SK-N-SH (cell line): ENCODE data around the gene IDUA. TPM values are rescaled to one million over a fixed set of nuclear protein-coding genes. Genes with fewer than 3 reads are reported as not detected.

Source experiments
- CTCF ChIA-PET: fragments of 300-600, 350-600 bp; formaldehyde crosslinking; extraction: SDS; loops from one replicate; lab custom pipeline; 2021; lab: Yijun Ruan, JAX
- POLR2A ChIA-PET: fragments of 350-600 bp; sonication (Branson Sonifier 250); formaldehyde crosslinking; extraction: SDS; loops from one replicate; lab custom pipeline; 2020; ENCODE audit warnings: antibody characterized with exemption, inconsistent platforms; lab: Yijun Ruan, JAX
- DNase-seq: peaks from one replicate; pipeline ENCODE4 v3.0.0; 2012
- H2AFZ ChIP-seq: fragments of 200-600 bp; sonication (generic); 2 replicates; pipeline ENCODE4 v1.8.1; 2016; ENCODE audit warnings: antibody characterized with exemption, mild to moderate bottlenecking, low read depth
- H3F3A ChIP-seq: fragments of 200-600 bp; sonication (generic); replicated peaks from 2 replicates; pipeline ENCODE3; 2016; ENCODE audit warnings: antibody characterized with exemption, mild to moderate bottlenecking; ENCODE audit not compliant: insufficient read depth
- H3K27ac ChIP-seq, 2 experiments: fragments of 200-500 bp in 1 of 2; fragments of 200-600 bp in 1 of 2; sonication (Bioruptor generic) in 1 of 2; sonication (generic), shearing (Covaris generic) in 1 of 2; 2 replicates each; pipeline versions ENCODE4 v1.5.1 to v1.6.1; 2014 to 2016; ENCODE audit warnings: low read depth in 2 of 2, inconsistent platforms in 1 of 2, low read length in 1 of 2, mild to moderate bottlenecking in 1 of 2, mixed read lengths in 1 of 2
- H3K27me3 ChIP-seq: fragments of 200-600 bp; sonication (generic), shearing (Covaris generic); 2 replicates; pipeline ENCODE4 v1.6.1; 2016; ENCODE audit warnings: mixed run types; ENCODE audit not compliant: insufficient read depth
- H3K36me3 ChIP-seq, 2 experiments: fragments of 200-500 bp in 1 of 2; fragments of 200-600 bp in 1 of 2; sonication (Bioruptor generic) in 1 of 2; sonication (generic) in 1 of 2; replicated peaks in 1 of 2; 2 replicates each; pipeline versions ENCODE3 to v1.5.1; 2014 to 2016; ENCODE audit warnings: low read length in 1 of 2, mild to moderate bottlenecking in 1 of 2; ENCODE audit not compliant: insufficient read depth in 2 of 2, control insufficient read depth in 1 of 2
- H3K4me1 ChIP-seq, 2 experiments: fragments of 200-500 bp in 1 of 2; fragments of 200-600 bp in 1 of 2; sonication (Bioruptor generic) in 1 of 2; sonication (generic), shearing (Covaris generic) in 1 of 2; 2 replicates each; pipeline versions ENCODE4 v1.5.1 to v1.6.1; 2014 to 2016; ENCODE audit warnings: low read depth in 1 of 2, low read length in 1 of 2, mixed run types in 1 of 2; ENCODE audit not compliant: insufficient read depth in 2 of 2, control insufficient read depth in 1 of 2
- H3K4me2 ChIP-seq: fragments of 200-600 bp; sonication (generic), shearing (Covaris generic); 2 replicates; pipeline ENCODE4 v1.6.1; 2017; ENCODE audit warnings: mixed run types
- H3K4me3 ChIP-seq, 2 experiments: fragments of 200-500 bp in 1 of 2; fragments of 200-600 bp in 1 of 2; sonication (Bioruptor generic) in 1 of 2; sonication (generic), shearing (Covaris generic) in 1 of 2; 2 replicates each; pipeline versions ENCODE4 v1.5.1 to v1.8.1; 2014 to 2016; ENCODE audit warnings: low read depth in 2 of 2, inconsistent platforms in 1 of 2, low read length in 1 of 2, mild to moderate bottlenecking in 1 of 2, mixed read lengths in 1 of 2, moderate library complexity in 1 of 2
- H3K79me2 ChIP-seq: fragments of 200-600 bp; sonication (generic); 2 replicates; pipeline ENCODE4 v1.8.1; 2017; ENCODE audit warnings: mild to moderate bottlenecking; ENCODE audit not compliant: insufficient read depth
- H3K9ac ChIP-seq: fragments of 200-600 bp; sonication (generic); 2 replicates; pipeline ENCODE4 v1.6.1; 2017; ENCODE audit warnings: mixed run types
- H3K9me2 ChIP-seq: fragments of 200-600 bp; sonication (generic); 2 replicates; pipeline ENCODE4 v1.6.1; 2017; ENCODE audit warnings: mixed run types
- H3K9me3 ChIP-seq: fragments of 200-600 bp; sonication (generic); 2 replicates; pipeline ENCODE4 v1.6.1; 2017; ENCODE audit warnings: mixed run types, mild to moderate bottlenecking, moderate library complexity
- H4K20me1 ChIP-seq: fragments of 200-600 bp; sonication (generic); 2 replicates; pipeline ENCODE4 v1.6.1; 2017; ENCODE audit warnings: mild to moderate bottlenecking, mixed run types; ENCODE audit not compliant: insufficient read depth
- EZH2phosphoT487 ChIP-seq: fragments of 200-600 bp; sonication (generic); IDR thresholded peaks from 2 replicates; pipeline ENCODE4 v1.6.1; 2017; ENCODE audit warnings: low read depth, mixed run types, mild to moderate bottlenecking, antibody characterized with exemption, moderate library complexity, borderline replicate concordance
- FOXJ3 ChIP-seq: sonication (generic); formaldehyde crosslinking; IDR thresholded peaks from 2 replicates; pipeline ENCODE4 v1.5.1; 2020; ENCODE audit warnings: mild to moderate bottlenecking, missing genetic modification reagents
- MEF2A ChIP-seq: IDR thresholded peaks from 2 replicates; pipeline ENCODE4 v1.4.0; 2012; ENCODE audit warnings: low read depth, borderline replicate concordance
- NFIC ChIP-seq: IDR thresholded peaks from 2 replicates; pipeline ENCODE4 v1.4.0; 2012; ENCODE audit warnings: borderline replicate concordance
- POLR2AphosphoS5 ChIP-seq: IDR thresholded peaks from 2 replicates; pipeline ENCODE4 v1.6.1; 2012; ENCODE audit warnings: low read depth, low read length
- RXRA ChIP-seq: IDR thresholded peaks from 2 replicates; pipeline ENCODE4 v1.4.0; 2012; ENCODE audit warnings: low read depth, mild to moderate bottlenecking, borderline replicate concordance
- SIN3A ChIP-seq: IDR thresholded peaks from 2 replicates; pipeline ENCODE4 v1.6.1; 2012; ENCODE audit warnings: low read depth, mild to moderate bottlenecking, low read length, moderate library complexity, borderline replicate concordance
- TCF12 ChIP-seq: IDR thresholded peaks from 2 replicates; pipeline ENCODE4 v1.4.0; 2012
- YY1 ChIP-seq: IDR thresholded peaks from 2 replicates; pipeline ENCODE4 v1.4.0; 2012; ENCODE audit warnings: low read depth, mild to moderate bottlenecking
- WGBS: methylation state at CpG from one replicate; pipeline ENCODE4 v1.1.6; 2017; ENCODE audit warnings: low lambda C conversion rate; 5-methylcytosine and 5-hydroxymethylcytosine counted together
- polyA plus RNA-seq, 3 experiments: library from polyadenylated mRNA; depleted of rRNA; stranded (reverse); fragments of >200 nt; gene quantifications; 2 replicates each; pipeline ENCODE4 v1.2.3, GENCODE V29; 2012
- TF ChIP-seq, protein P1 (sequence below): IDR thresholded peaks from 2 replicates; pipeline ENCODE4 v1.4.0; 2012; ENCODE audit warnings: low read depth
- TF ChIP-seq, protein P2 (sequence below): fragments of 200-600 bp; sonication (generic); IDR thresholded peaks from 2 replicates; pipeline ENCODE4 v1.6.1; 2017; ENCODE audit warnings: antibody characterized with exemption, mild to moderate bottlenecking, moderate library complexity
- TF ChIP-seq, protein P3 (sequence below): IDR thresholded peaks from 2 replicates; pipeline ENCODE4 v1.6.1; 2012; ENCODE audit warnings: mild to moderate bottlenecking, low read depth, low read length, moderate library complexity
- TF ChIP-seq, protein P4 (sequence below): fragments of 150-350 bp; IDR thresholded peaks from 2 replicates; pipeline ENCODE4 v1.6.1; 2016; ENCODE audit warnings: mild to moderate bottlenecking, low read depth, low read length

Gene IDUA
- polyA plus RNA-seq, 1 of the 3 experiments (the other 2 are of a cell fraction): 24.4 TPM

DNA sequence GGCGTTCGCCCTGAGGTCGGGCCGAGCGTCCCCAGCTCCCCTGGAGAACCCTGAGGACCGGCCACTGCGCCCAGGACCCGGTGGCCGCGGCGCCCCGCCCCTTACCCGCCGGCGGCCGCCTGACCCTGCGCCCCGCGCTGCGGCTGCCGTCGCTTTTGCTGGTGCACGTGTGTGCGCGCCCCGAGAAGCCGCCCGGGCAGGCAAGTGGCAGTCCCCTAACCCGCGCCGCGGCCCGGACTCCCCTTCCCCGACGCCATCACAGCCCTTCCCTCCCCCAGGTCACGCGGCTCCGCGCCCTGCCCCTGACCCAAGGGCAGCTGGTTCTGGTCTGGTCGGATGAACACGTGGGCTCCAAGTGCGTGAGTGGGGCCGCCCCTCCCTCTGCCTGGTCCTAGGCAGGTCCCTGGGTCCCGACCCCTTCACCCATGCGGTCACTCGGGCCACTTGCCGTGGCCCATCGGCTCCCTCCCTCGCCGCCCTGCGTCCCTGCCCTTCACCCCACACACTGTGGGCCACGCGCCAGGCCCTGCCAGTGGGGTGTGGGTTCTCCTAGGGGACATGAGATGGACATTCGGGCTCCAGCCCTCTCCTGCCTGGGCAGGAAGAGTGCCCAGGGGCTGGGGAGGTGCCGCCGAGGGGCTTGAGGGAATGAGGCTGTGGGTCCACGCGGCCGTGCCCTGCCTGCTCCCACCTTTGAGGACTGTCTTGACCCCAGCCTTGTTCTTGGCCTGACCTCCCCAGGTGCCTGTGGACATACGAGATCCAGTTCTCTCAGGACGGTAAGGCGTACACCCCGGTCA is 16.6 kb downstream of the IDUA start:
- H3F3A ChIP-seq: no peaks in the 10 kb centered on the region
- no peak overlapping the region for H3K9ac ChIP-seq
- POLR2A ChIA-PET: no interaction called here
- H3K36me3 ChIP-seq: no peaks in the 10 kb centered on the region
- no peaks in the 10 kb centered on the region; a peak in 1 of 4 replicates for H3K4me1 ChIP-seq
- peaks cover 44% of the 10 kb centered on the region for H3K27me3 ChIP-seq
- no peaks in the 10 kb centered on the region for H3K9me3 ChIP-seq
- no peak overlapping the region for H2AFZ ChIP-seq
- 61% methylated on average over 15 of the region's 63 CpGs for WGBS
- H3K79me2 ChIP-seq: no peaks in the 10 kb centered on the region
- no peak overlapping the region for H3K27ac ChIP-seq
- TF ChIP-seq SIN3A: no peak
- TF ChIP-seq, protein P1, sequence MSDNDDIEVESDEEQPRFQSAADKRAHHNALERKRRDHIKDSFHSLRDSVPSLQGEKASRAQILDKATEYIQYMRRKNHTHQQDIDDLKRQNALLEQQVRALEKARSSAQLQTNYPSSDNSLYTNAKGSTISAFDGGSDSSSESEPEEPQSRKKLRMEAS: no peak
- no peak for TF ChIP-seq FOXJ3
- TF ChIP-seq TCF12: no peak
- TF ChIP-seq, protein P2, sequence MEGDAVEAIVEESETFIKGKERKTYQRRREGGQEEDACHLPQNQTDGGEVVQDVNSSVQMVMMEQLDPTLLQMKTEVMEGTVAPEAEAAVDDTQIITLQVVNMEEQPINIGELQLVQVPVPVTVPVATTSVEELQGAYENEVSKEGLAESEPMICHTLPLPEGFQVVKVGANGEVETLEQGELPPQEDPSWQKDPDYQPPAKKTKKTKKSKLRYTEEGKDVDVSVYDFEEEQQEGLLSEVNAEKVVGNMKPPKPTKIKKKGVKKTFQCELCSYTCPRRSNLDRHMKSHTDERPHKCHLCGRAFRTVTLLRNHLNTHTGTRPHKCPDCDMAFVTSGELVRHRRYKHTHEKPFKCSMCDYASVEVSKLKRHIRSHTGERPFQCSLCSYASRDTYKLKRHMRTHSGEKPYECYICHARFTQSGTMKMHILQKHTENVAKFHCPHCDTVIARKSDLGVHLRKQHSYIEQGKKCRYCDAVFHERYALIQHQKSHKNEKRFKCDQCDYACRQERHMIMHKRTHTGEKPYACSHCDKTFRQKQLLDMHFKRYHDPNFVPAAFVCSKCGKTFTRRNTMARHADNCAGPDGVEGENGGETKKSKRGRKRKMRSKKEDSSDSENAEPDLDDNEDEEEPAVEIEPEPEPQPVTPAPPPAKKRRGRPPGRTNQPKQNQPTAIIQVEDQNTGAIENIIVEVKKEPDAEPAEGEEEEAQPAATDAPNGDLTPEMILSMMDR: no peak
- TF ChIP-seq RXRA: no peak
- TF ChIP-seq POLR2AphosphoS5: no peak
- TF ChIP-seq, protein P3, sequence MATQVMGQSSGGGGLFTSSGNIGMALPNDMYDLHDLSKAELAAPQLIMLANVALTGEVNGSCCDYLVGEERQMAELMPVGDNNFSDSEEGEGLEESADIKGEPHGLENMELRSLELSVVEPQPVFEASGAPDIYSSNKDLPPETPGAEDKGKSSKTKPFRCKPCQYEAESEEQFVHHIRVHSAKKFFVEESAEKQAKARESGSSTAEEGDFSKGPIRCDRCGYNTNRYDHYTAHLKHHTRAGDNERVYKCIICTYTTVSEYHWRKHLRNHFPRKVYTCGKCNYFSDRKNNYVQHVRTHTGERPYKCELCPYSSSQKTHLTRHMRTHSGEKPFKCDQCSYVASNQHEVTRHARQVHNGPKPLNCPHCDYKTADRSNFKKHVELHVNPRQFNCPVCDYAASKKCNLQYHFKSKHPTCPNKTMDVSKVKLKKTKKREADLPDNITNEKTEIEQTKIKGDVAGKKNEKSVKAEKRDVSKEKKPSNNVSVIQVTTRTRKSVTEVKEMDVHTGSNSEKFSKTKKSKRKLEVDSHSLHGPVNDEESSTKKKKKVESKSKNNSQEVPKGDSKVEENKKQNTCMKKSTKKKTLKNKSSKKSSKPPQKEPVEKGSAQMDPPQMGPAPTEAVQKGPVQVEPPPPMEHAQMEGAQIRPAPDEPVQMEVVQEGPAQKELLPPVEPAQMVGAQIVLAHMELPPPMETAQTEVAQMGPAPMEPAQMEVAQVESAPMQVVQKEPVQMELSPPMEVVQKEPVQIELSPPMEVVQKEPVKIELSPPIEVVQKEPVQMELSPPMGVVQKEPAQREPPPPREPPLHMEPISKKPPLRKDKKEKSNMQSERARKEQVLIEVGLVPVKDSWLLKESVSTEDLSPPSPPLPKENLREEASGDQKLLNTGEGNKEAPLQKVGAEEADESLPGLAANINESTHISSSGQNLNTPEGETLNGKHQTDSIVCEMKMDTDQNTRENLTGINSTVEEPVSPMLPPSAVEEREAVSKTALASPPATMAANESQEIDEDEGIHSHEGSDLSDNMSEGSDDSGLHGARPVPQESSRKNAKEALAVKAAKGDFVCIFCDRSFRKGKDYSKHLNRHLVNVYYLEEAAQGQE: no peak
- TF ChIP-seq EZH2phosphoT487: no peak
- TF ChIP-seq, protein P4, sequence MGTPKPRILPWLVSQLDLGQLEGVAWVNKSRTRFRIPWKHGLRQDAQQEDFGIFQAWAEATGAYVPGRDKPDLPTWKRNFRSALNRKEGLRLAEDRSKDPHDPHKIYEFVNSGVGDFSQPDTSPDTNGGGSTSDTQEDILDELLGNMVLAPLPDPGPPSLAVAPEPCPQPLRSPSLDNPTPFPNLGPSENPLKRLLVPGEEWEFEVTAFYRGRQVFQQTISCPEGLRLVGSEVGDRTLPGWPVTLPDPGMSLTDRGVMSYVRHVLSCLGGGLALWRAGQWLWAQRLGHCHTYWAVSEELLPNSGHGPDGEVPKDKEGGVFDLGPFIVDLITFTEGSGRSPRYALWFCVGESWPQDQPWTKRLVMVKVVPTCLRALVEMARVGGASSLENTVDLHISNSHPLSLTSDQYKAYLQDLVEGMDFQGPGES: no peak
- TF ChIP-seq YY1: no peak
- no peak for TF ChIP-seq NFIC
- no peak for TF ChIP-seq MEF2A
- TF ChIP-seq, all 33 proteins: peak for 0
- Histone ChIP-seq H3K4me3 (no peak overlapping the region), H3K4me2 (no peak overlapping the region), H3K9me2 (no peaks in the 10 kb centered on the region), H4K20me1 (peaks cover 6% of the 10 kb centered on the region; the same call in 1 of the 2 replicates)
- CTCF ChIA-PET: no interaction called here
- DNase-seq: no peak
